Measurements from ENCODE around the gene MEIKIN. TPM values are rescaled to one million over a fixed set of nuclear protein-coding genes. Genes with fewer than 3 reads are reported as not detected.

The MEIKIN gene
- total and polyA plus RNA-seq, 2 of the 13 experiments (the other 11 are each of a cell fraction or from before 2014, with no cell fraction given), result not detected

DNA sequence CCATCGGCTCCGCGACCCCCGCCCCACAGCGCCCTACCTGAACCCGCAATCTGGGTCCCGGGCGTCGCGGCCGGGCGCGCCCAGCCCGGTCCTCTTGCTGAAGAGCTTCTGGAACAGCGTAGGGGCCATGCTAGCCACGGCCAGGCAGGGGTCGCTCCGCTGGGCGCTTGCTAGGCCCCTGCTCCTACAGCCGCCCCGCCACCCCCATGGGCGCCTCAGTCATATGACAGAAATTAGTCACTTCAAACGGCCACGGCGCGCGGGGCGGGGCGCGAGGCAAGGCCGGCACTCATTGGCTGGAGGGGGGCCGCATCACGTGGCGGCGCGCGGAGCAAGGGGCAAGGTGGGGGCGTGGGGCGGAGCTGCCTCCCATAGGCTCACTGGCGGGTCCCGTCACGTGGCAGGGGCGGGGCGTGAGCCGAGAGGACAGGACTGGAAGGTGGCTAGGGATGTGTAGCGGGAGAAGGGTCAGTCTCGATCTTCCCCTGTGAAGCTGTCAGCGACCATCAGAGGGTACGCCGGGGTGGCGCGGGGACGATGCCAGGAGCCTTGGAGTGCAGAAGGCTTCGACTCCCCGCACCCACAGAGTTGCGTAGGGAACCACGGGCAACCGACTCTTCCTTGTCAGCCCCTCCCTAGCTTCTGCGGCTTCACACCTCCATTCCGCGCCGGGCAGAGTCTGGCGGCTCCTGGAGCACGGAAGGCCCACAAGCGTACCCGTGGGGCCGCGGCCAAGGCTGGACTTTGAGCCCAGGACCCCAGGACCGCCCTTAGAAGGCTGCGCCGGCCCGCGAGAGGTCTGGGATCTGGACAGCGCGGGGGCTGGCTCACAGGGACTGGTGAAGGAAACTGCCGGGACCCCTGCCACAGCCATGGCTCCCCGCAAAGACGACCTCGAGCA lies 148.4 kb downstream of the MEIKIN start, which contains the start of gene FNIP1 (continued):
- no peak for TF ChIP-seq CENPT (CRISPR knock-in tag; IDR thresholded peaks at IDR 0.05; ENCODE audit: low read depth)
- peak; percentile 9; the same call in 1 of the 2 replicates for TF ChIP-seq ZFP41 (CRISPR knock-in tag; IDR thresholded peaks at IDR 0.05; ENCODE audit: borderline replicate concordance)
- no peak for TF ChIP-seq TBP (CRISPR knock-in tag; IDR thresholded peaks at IDR 0.05)
- TF ChIP-seq, protein P1, sequence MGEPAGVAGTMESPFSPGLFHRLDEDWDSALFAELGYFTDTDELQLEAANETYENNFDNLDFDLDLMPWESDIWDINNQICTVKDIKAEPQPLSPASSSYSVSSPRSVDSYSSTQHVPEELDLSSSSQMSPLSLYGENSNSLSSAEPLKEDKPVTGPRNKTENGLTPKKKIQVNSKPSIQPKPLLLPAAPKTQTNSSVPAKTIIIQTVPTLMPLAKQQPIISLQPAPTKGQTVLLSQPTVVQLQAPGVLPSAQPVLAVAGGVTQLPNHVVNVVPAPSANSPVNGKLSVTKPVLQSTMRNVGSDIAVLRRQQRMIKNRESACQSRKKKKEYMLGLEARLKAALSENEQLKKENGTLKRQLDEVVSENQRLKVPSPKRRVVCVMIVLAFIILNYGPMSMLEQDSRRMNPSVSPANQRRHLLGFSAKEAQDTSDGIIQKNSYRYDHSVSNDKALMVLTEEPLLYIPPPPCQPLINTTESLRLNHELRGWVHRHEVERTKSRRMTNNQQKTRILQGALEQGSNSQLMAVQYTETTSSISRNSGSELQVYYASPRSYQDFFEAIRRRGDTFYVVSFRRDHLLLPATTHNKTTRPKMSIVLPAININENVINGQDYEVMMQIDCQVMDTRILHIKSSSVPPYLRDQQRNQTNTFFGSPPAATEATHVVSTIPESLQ (CRISPR knock-in tag; conservative IDR thresholded peaks at IDR 0.05), result 0 out of 2 replicates have a peak, but pooled peaks have one; percentile 27
- no peak for TF ChIP-seq PHB2 (IDR thresholded peaks at IDR 0.05; ENCODE audit: partially characterized antibody)
- peak; percentile 97 for TF ChIP-seq ZNF230 (CRISPR knock-in tag; IDR thresholded peaks at IDR 0.05)
- TF ChIP-seq ZNF766 (CRISPR knock-in tag; IDR thresholded peaks at IDR 0.05; ENCODE audit: borderline replicate concordance), result peak; percentile 53; the same call in 1 of the 2 replicates
- peak; percentile 55 for TF ChIP-seq ZNF335 (CRISPR knock-in tag; IDR thresholded peaks at IDR 0.05)
- TF ChIP-seq RBM39 (IDR thresholded peaks at IDR 0.05; ENCODE audit: low read depth, low read length, poor library complexity, severe bottlenecking), result peak; percentile 84
- no peak for TF ChIP-seq PRPF4 (IDR thresholded peaks at IDR 0.05; ENCODE audit: low read depth, low read length, poor library complexity, severe bottlenecking)
- TF ChIP-seq MYNN (CRISPR knock-in tag; IDR thresholded peaks at IDR 0.05; ENCODE audit: low read depth), result peak; percentile 66; the same call in 1 of the 2 replicates
- TF ChIP-seq ZNF460 (CRISPR knock-in tag; IDR thresholded peaks at IDR 0.05; ENCODE audit: borderline replicate concordance), result peak; percentile 46; the same call in 1 of the 2 replicates
- TF ChIP-seq MAFF (IDR thresholded peaks at IDR 0.05; ENCODE audit: low read depth, low read length), result no peak
- TF ChIP-seq, protein P2, sequence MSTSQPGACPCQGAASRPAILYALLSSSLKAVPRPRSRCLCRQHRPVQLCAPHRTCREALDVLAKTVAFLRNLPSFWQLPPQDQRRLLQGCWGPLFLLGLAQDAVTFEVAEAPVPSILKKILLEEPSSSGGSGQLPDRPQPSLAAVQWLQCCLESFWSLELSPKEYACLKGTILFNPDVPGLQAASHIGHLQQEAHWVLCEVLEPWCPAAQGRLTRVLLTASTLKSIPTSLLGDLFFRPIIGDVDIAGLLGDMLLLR (CRISPR knock-in tag; IDR thresholded peaks at IDR 0.05), result peak; percentile 80; the same call in 1 of the 2 replicates
- peak; percentile 34; the same call in 1 of the 2 replicates for TF ChIP-seq SOX13 (IDR thresholded peaks at IDR 0.05)
- TF ChIP-seq SOX13 (CRISPR knock-in tag; conservative IDR thresholded peaks at IDR 0.05 in 1 of 2, IDR thresholded peaks at IDR 0.05 in 1 of 2), result no peak; a peak in 2 of 4 replicates
- TF ChIP-seq, protein P3, sequence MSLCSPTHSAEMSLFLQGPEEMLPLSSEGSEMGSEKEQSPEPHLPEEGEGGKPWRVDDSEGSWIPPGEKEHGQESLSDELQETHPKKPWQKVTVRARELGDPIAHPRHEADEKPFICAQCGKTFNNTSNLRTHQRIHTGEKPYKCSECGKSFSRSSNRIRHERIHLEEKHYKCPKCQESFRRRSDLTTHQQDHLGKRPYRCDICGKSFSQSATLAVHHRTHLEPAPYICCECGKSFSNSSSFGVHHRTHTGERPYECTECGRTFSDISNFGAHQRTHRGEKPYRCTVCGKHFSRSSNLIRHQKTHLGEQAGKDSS (CRISPR knock-in tag; IDR thresholded peaks at IDR 0.05; ENCODE audit: borderline replicate concordance, low read depth), result peak; percentile 89
